Mucosa of gallbladder (tissue), 1 donor: ENCODE measurements around the gene ZNF281. TPM values are rescaled to one million over a fixed set of nuclear protein-coding genes. Genes with fewer than 3 reads are reported as not detected.
"Not testable (repeated sequence)": the region's sequence is repeated elsewhere in the genome, so short reads cannot be mapped to it uniquely, and the experiment has no call there.

Experiments used
- DNase-seq: peaks from one replicate; pipeline ENCODE4 v3.0.0-alpha.2; 2020; ENCODE audit warnings: low spot score
- total RNA-seq: library from RNA; stranded (reverse); gene quantifications from one replicate; pipeline ENCODE4 v1.2.1, GENCODE V29; 2021
- donor health status: DM: no; HTN: no; CAD: no.

The ZNF281 gene
- total RNA-seq = 11.4 TPM

GRCh38 chr1:200409761-200410565, at the start of gene ZNF281:
TSS of gene ZNF281 (minus strand) at chr1:200410036. CDS start at chr1:200409705, 331 bp downstream.
- peak; percentile 95 for DNase-seq

- DNase-seq = no peak
These were observed 48.9 kb upstream of the ZNF281 start for GRCh38 chr1:200458780-200459179.

- DNase-seq = no peak
These were observed 48.0 kb upstream of the ZNF281 start for GRCh38 chr1:200457810-200458209.

- no peak for DNase-seq
These were observed 44.6 kb upstream of the ZNF281 start for GRCh38 chr1:200454425-200454824.

- DNase-seq = no peak
These were observed 43.7 kb upstream of the ZNF281 start for GRCh38 chr1:200453553-200453905.

GRCh38 chr1:200452850-200453552, 43.2 kb upstream of the ZNF281 start:
- DNase-seq = no peak

- no peak for DNase-seq
These were observed 38.4 kb upstream of the ZNF281 start for GRCh38 chr1:200448034-200448762.

GRCh38 chr1:200445213-200445612, 35.4 kb upstream of the ZNF281 start:
- DNase-seq = no peak

- no peak for DNase-seq
These were observed 34.6 kb upstream of the ZNF281 start for GRCh38 chr1:200444478-200444877.

GRCh38 chr1:200443860-200444259, 34.0 kb upstream of the ZNF281 start:
- DNase-seq = no peak

GRCh38 chr1:200442537-200443156, 32.8 kb upstream of the ZNF281 start:
- DNase-seq = no peak

- no peak for DNase-seq
These were observed 32.2 kb upstream of the ZNF281 start for GRCh38 chr1:200442023-200442422.

- DNase-seq = no peak
These were observed 29.1 kb upstream of the ZNF281 start for GRCh38 chr1:200438911-200439310.

GRCh38 chr1:200438413-200438812, 28.6 kb upstream of the ZNF281 start:
- DNase-seq = not testable (repeated sequence)

GRCh38 chr1:200437556-200438203, 27.8 kb upstream of the ZNF281 start:
- no peak for DNase-seq

GRCh38 chr1:200437088-200437487, 27.3 kb upstream of the ZNF281 start:
- no peak for DNase-seq

GRCh38 chr1:200436436-200436835, 26.6 kb upstream of the ZNF281 start:
- no peak for DNase-seq

- DNase-seq = no peak
These were observed 25.5 kb upstream of the ZNF281 start for GRCh38 chr1:200435200-200435780.

GRCh38 chr1:200433586-200433985, 23.8 kb upstream of the ZNF281 start:
- DNase-seq = no peak

GRCh38 chr1:200432586-200432985, 22.8 kb upstream of the ZNF281 start:
- no peak for DNase-seq

- DNase-seq = no peak
These were observed 19.4 kb upstream of the ZNF281 start for GRCh38 chr1:200429221-200429751.
